HUES6 (cell line): ENCODE results near the gene TRIM26.

ENCODE experiments used
- H3K27ac ChIP-seq: 2 replicates; pipeline ENCODE4 v1.7.0; 2013; ENCODE audit warnings: low read depth, mild to moderate bottlenecking, low read length, inconsistent platforms
- H3K27me3 ChIP-seq: 2 replicates; pipeline ENCODE4 v1.6.1; 2013; ENCODE audit warnings: low read length; ENCODE audit not compliant: control insufficient read depth, insufficient read depth
- H3K36me3 ChIP-seq: 2 replicates; pipeline ENCODE4 v1.6.1; 2013; ENCODE audit warnings: low read length; ENCODE audit not compliant: control insufficient read depth, insufficient read depth
- H3K4me1 ChIP-seq: 2 replicates; pipeline ENCODE4 v1.6.1; 2013; ENCODE audit warnings: low read length; ENCODE audit not compliant: control insufficient read depth, insufficient read depth
- H3K4me3 ChIP-seq: 2 replicates; pipeline ENCODE4 v1.5.1; 2013; ENCODE audit warnings: low read depth, low read length
- H3K9ac ChIP-seq: one replicate; pipeline ENCODE4 v1.6.1; 2013; ENCODE audit warnings: mild to moderate bottlenecking, low read length
- H3K9me3 ChIP-seq: 2 replicates; pipeline ENCODE4 v1.6.1; 2013; ENCODE audit warnings: low read depth, low read length; ENCODE audit not compliant: control insufficient read depth, insufficient read depth

The TRIM26 gene

DNA sequence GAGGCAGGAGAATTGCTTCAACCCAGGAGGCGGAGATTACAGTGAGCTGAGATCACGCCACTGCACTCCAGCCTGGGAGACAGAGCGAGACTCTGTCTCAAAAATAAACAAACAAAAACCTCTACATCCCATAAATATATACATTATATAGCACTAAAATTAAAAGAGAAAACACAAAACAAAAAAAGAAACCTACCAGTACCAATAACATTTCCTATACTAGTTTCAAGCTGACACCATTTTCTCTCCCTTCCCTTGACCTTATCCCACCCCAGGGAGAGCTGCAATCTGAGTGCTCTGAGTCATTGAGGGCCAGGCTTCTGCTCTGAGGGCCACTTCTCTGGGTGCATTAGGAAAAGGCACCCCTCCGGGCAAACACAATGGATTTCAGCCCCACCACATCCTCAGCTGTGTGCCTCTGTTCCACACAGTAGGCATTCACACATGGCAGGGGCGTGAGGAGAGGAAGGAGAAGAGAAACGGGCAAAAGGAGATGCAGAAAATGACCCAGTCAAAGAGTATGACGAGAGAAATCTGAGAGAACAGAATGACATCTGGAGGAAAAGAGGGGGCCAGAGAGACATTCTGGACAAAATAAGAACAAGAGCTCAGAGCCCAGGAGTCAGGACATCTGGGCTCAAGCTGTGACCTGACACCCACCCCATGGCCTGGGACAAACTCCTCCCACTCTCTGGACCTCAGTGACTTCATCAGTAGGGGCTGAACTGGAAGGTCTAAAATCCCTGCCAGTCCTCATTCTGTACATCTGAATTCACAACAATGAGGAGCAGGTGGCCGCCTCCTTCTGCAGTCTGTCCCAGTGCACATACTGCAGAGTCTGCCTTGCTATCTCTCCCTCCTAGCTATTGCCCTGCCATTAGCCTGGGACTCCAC lies 18.2 kb downstream of the TRIM26 start:
- H3K9ac ChIP-seq, result no peak overlapping the region
- H3K4me3 ChIP-seq, result no peak overlapping the region
- peaks cover 78% of the 10 kb centered on the region for H3K36me3 ChIP-seq
- no peak overlapping the region for H3K27ac ChIP-seq
- no peaks in the 10 kb centered on the region for H3K4me1 ChIP-seq
- H3K9me3 ChIP-seq, result no peaks in the 10 kb centered on the region
- H3K27me3 ChIP-seq, result no peaks in the 10 kb centered on the region

DNA sequence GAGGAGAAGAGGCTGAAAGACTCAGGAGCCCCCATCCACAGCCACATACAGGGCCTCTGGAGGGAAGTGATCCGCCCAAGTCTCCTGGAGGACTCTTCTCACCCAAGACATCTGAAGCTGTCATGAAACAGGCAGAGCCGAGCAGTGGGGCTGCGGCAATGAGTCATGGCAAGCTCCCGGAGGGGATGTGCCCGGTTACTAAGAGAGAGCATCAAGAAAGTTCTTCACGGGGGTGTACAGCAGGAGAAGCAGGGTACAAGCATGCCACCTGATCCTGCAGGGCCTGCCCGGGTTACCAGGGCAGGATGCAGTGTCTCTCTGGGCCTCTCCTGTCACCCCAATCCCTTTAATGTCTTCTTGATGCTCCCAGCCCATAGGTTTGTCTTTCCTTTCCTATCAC lies 21.1 kb downstream of the TRIM26 start:
- H3K4me3 ChIP-seq, result no peak overlapping the region
- no peaks in the 10 kb centered on the region for H3K4me1 ChIP-seq
- no peaks in the 10 kb centered on the region for H3K27me3 ChIP-seq
- peaks cover 79% of the 10 kb centered on the region for H3K36me3 ChIP-seq
- H3K9ac ChIP-seq, result no peak overlapping the region
- no peaks in the 10 kb centered on the region for H3K9me3 ChIP-seq
- no peak overlapping the region for H3K27ac ChIP-seq

DNA sequence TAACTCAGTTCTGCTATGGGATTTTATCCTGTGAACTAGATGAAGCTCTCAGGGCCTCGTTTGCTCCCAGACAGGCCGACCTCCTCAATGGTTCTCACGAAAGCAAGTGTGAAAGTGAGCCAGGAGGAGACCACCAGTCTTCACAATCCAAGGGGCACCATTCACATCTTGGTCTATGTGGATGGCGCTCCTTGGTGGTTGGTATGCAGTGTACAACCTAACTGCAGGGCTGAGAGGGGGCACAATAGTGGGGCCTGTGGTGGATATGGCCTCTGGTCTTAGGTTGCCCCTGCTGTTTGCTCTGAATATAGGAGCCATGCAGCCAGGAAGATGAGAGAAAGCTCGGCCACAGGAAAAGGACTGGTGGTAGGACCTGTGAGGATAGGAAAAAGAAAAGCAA lies 24.7 kb downstream of the TRIM26 start:
- Histone ChIP-seq H3K27ac (no peak overlapping the region), H3K36me3 (peaks cover 76% of the 10 kb centered on the region), H3K9ac (no peak overlapping the region), H3K27me3 (no peaks in the 10 kb centered on the region), H3K4me3 (no peak overlapping the region), H3K9me3 (no peaks in the 10 kb centered on the region), H3K4me1 (no peaks in the 10 kb centered on the region)

DNA sequence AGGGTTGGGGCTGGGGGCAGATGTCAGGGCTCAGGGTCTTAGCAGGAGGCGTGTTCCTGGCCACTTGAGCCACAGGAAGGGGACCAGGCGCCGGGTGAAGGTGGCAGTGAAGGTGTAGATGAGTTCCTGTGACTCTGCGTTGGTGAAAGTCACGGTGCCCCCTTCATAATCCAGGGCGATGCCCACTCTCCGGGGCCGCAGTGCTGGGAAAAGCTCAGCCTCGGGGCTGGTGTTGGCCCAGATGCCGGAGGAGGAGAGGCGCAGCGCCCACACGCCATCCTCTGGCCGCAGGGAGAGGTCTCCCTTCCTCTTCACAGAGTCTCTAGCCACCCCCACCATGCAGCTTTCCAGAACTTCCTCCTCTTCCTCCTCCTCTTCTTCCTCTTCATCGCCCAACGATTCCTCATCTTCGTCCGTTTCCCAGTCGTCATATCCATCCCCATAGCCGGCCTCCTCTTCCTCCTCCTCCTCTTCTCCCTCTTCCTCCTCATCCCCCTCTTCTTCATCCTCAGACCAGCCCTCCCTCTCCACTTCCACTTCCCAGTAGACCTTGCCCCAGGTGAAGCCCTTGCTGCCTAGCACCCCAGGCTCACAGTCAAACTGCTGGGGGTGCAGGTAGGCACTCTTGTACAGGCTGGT lies 27.2 kb downstream of the TRIM26 start:
- H3K4me3 ChIP-seq, result no peak overlapping the region
- H3K4me1 ChIP-seq, result no peaks in the 10 kb centered on the region
- H3K9me3 ChIP-seq, result no peaks in the 10 kb centered on the region
- no peaks in the 10 kb centered on the region for H3K27me3 ChIP-seq
- peaks cover 60% of the 10 kb centered on the region for H3K36me3 ChIP-seq
- no peak overlapping the region for H3K9ac ChIP-seq
- no peak overlapping the region for H3K27ac ChIP-seq

DNA sequence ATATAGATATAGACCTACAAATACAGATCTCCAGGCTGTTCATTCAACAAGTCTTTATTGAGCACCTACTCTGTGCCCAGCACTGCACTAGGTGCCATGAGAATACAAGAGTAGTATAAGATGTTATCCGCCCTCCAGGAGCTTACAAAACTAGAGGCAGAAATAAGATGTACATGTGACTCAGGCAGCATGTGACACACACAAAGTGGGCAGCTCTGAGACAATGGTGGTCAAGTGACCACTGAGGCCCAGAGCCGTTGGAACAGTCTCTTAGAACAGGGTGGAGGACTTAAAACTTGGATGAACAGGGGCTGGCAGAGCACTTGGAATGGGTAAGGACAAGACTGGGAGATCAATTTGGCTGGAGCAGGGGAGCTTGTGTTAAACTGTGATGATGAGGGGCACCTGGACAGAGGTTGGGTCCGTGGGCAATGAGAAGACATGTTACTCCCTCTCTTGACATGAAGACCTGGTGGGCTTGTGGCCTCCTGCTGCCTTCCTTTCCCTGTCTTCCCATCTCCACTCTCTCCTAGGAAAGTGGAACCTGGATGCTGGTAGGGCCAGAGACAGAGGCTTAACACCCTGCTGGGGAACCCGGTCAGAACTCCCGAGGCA lies 28.7 kb downstream of the TRIM26 start:
- Histone ChIP-seq H3K27ac (no peak overlapping the region), H3K4me3 (no peak overlapping the region), H3K9ac (no peak overlapping the region)

DNA sequence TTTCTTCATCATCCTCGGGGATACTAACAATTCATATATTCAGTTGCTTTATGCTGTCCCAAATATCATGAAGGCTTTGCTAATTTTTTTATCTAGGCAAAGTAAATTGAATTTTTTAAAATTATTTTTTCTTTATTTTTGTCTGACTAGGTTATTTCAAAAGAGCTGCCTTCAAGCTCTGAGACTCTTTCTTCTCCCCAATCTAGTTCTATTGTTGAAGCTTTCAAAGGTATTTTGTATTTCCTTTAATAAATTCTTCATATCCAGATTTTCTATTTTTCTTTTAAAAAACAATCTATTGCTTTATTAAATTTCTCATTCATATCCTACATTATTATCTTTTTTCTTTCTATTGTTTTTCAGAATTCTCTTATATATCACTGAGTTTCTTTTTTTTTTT lies 33.1 kb downstream of the TRIM26 start:
- no peak overlapping the region for H3K27ac ChIP-seq
- H3K9ac ChIP-seq, result no peak overlapping the region

More for the DNA sequence above, 28.7 kb downstream of the TRIM26 start:
- Histone ChIP-seq H3K36me3 (peaks cover 46% of the 10 kb centered on the region), H3K9me3 (no peaks in the 10 kb centered on the region), H3K4me1 (no peaks in the 10 kb centered on the region), H3K27me3 (no peaks in the 10 kb centered on the region)

DNA sequence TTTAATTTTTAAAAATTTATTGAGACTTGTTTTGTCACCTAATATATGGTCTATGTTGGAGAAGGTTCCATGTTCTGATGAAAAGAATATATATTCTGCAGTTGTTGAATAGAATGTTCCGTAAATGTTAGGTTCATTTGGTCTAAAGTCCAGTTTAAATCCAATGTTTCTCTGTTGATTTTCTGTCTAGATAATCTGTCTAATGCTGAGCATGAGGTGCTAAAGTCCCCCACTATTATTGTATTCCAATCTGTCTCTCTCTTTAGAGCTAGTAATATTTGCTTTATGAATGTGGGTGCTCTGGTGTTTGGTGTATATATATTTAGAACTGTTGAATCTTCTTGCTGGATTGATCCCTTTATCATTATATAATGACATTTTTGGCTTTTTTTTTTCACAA lies 34.4 kb downstream of the TRIM26 start:
- no peaks in the 10 kb centered on the region for H3K4me1 ChIP-seq

More for the DNA sequence above, 33.1 kb downstream of the TRIM26 start:
- H3K4me3 ChIP-seq, result no peak overlapping the region
- H3K36me3 ChIP-seq, result peaks cover 8% of the 10 kb centered on the region
- no peaks in the 10 kb centered on the region for H3K9me3 ChIP-seq
- no peaks in the 10 kb centered on the region for H3K4me1 ChIP-seq
- H3K27me3 ChIP-seq, result no peaks in the 10 kb centered on the region

DNA sequence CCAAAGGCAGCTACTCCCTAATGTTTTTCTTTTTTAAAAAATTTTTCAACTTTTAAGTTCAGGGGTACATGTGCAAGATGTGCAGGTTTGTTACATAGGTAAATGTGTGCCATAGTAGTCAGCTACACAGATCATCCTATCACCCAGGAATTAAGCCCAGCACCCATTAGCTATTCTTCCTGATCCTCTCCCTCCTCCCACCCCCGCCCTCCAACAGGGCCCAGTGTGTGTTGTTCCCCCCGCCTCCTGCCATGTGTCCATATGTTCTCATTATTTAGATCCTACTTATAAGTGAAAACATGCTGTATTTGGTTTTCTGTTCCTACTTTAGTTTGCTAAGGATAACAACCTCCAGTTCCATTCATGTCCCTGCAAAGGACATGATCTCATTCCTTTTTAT lies 37.4 kb downstream of the TRIM26 start:
- peaks cover 26% of the 10 kb centered on the region for H3K27me3 ChIP-seq
- H3K36me3 ChIP-seq, result no peaks in the 10 kb centered on the region
- H3K4me3 ChIP-seq, result no peak overlapping the region

More for the DNA sequence above, 34.4 kb downstream of the TRIM26 start:
- H3K9ac ChIP-seq, result no peak overlapping the region
- H3K27ac ChIP-seq, result no peak overlapping the region
- H3K4me3 ChIP-seq, result no peak overlapping the region
- H3K9me3 ChIP-seq, result no peaks in the 10 kb centered on the region
- H3K27me3 ChIP-seq, result no peaks in the 10 kb centered on the region
- no peaks in the 10 kb centered on the region for H3K36me3 ChIP-seq

DNA sequence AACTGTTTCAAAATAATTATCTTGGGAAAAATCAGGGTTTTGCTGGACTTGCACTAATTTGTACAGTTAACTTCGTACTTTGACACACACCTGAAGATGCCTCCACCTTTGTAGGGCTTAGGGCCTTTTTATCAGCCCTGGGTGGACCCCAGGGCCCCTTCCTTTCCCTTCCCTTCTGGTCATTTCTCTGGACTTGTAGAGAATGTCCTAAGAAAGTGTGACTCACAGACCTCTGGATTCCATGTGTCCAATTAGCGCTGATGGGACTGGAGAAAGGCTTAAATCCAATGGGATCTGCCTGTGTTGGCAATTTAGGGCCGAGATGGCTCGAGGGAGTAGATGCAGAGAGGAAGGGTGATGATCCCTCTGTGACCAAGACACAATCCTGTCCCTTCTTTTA lies 40.5 kb downstream of the TRIM26 start:
- no peaks in the 10 kb centered on the region for H3K9me3 ChIP-seq
- H3K9ac ChIP-seq, result no peak overlapping the region
- H3K4me3 ChIP-seq, result 0 out of 2 replicates have a peak overlapping the region, but pooled peaks have one; percentile 54
- no peaks in the 10 kb centered on the region for H3K36me3 ChIP-seq
- H3K4me1 ChIP-seq, result 0 out of 2 replicates have a peak, but pooled peaks cover 3% of the 10 kb centered on the region
- no peak overlapping the region for H3K27ac ChIP-seq
- peaks cover 40% of the 10 kb centered on the region for H3K27me3 ChIP-seq

More for the DNA sequence above, 37.4 kb downstream of the TRIM26 start:
- H3K27ac ChIP-seq, result no peak overlapping the region
- H3K9me3 ChIP-seq, result no peaks in the 10 kb centered on the region
- no peak overlapping the region for H3K9ac ChIP-seq
- no peaks in the 10 kb centered on the region for H3K4me1 ChIP-seq

DNA sequence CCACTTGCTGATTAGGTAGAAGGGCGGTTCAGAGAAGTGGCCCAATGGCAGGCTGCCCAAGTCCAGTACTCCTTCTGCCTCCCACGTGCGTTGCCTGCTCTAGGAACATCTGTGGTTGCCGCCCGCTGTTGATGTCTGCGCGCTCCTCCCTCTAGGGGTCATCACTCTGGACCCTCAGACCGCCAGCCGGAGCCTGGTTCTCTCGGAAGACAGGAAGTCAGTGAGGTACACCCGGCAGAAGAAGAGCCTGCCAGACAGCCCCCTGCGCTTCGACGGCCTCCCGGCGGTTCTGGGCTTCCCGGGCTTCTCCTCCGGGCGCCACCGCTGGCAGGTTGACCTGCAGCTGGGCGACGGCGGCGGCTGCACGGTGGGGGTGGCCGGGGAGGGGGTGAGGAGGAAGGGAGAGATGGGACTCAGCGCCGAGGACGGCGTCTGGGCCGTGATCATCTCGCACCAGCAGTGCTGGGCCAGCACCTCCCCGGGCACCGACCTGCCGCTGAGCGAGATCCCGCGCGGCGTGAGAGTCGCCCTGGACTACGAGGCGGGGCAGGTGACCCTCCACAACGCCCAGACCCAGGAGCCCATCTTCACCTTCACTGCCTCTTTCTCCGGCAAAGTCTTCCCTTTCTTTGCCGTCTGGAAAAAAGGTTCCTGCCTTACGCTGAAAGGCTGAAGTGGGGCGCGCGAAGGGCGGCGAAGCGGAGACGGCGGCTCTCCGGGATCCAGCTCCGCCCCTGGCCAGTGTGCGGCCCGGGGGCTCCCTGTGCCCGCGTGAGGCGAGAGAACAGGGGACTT lies 41.3 kb downstream of the TRIM26 start:
- H3K4me1 ChIP-seq, result 0 out of 2 replicates have a peak, but pooled peaks cover 3% of the 10 kb centered on the region
- H3K4me3 ChIP-seq, result peak overlapping the region; percentile 54; the same call in 1 of the 2 replicates
- H3K9ac ChIP-seq, result no peak overlapping the region
- no peaks in the 10 kb centered on the region for H3K9me3 ChIP-seq
- H3K36me3 ChIP-seq, result no peaks in the 10 kb centered on the region
- H3K27ac ChIP-seq, result no peak overlapping the region
- peaks cover 46% of the 10 kb centered on the region for H3K27me3 ChIP-seq
